Measurements from ENCODE around the gene KCTD13.

Gene KCTD13

GRCh38 chr16:29907973-29908372 is 18.1 kb downstream of the KCTD13 start:
- H3K27ac Mint-ChIP-seq, result no peak overlapping the region
- peaks cover 24% of the 10 kb centered on the region for H3K4me1 Mint-ChIP-seq (ENCODE audit: low read depth)
- peaks cover 46% of the 10 kb centered on the region for H3K36me3 Mint-ChIP-seq (ENCODE audit: low read depth)
- intact Hi-C loops (cut with micrococcal nuclease), result no loop called here
- peaks cover 4% of the 10 kb centered on the region for H3K27me3 Mint-ChIP-seq
- no peak overlapping the region for H3K4me3 Mint-ChIP-seq
- no peaks in the 10 kb centered on the region for H3K9me3 Mint-ChIP-seq

- H3K4me1 Mint-ChIP-seq (ENCODE audit: low read depth), result peaks cover 24% of the 10 kb centered on the region
- intact Hi-C loops (cut with micrococcal nuclease), result no loop called here
- H3K27me3 Mint-ChIP-seq, result peaks cover 13% of the 10 kb centered on the region
- H3K9me3 Mint-ChIP-seq, result no peaks in the 10 kb centered on the region
- peaks cover 36% of the 10 kb centered on the region for H3K36me3 Mint-ChIP-seq (ENCODE audit: low read depth)
- H3K4me3 Mint-ChIP-seq, result no peak overlapping the region
- no peak overlapping the region for H3K27ac Mint-ChIP-seq
Measured at GRCh38 chr16:29906520-29907244, 19.3 kb downstream of the KCTD13 start.

DNA sequence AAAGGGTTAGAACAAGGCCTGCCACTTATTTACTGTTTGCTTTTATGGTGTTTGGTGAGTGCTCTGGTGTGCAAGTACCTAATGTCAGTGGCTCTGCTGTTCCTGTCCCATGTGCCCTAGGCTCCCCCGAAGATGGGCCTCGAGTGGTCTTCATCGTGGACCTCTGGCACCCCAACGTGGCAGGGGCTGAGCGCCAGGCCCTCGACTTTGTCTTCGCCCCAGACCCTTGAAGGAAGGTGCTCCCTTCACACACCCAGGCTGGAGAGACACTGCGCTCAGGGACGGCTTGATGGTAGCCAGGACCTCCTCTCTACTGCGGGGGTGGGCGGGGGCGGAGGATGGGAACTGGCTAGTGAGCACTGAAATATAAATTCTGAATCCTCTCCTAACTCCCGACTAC is 20.4 kb downstream of the KCTD13 start:
- no peak overlapping the region for H3K27ac Mint-ChIP-seq

DNA sequence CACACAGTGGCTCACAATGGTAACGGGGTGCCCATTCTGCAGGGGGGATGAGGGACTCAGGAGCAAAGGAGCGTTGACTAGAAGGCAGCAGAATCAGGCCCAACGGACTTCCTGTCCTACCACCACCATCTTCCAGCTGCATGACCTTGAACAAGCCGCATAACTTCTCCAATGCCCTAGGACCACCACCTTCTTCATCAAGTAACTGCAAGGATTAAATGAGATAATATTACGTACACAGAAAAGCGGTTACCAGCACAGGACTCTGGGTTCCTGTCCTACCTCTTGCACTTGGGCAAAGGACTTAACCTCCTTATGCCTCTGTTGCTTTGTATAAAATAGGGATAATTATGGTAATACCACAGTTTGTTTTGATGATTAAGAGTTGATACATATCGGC is 21.1 kb downstream of the KCTD13 start:
- Mint-ChIP-seq H3K4me1 (ENCODE audit: low read depth) (peaks cover 21% of the 10 kb centered on the region), H3K27ac (no peak overlapping the region), H3K9me3 (no peaks in the 10 kb centered on the region), H3K36me3 (ENCODE audit: low read depth) (peaks cover 22% of the 10 kb centered on the region), H3K4me3 (no peak overlapping the region), H3K27me3 (peaks cover 23% of the 10 kb centered on the region)
- intact Hi-C loops (cut with micrococcal nuclease), result loop anchor here (5.0 kb wide), 1 partner anchor 57 kb away; the partner anchor contains the start of gene TMEM219

More for the DNA sequence above, 20.4 kb downstream of the KCTD13 start:
- Mint-ChIP-seq H3K36me3 (ENCODE audit: low read depth) (peaks cover 26% of the 10 kb centered on the region), H3K4me1 (ENCODE audit: low read depth) (peaks cover 19% of the 10 kb centered on the region), H3K9me3 (no peaks in the 10 kb centered on the region), H3K4me3 (no peak overlapping the region), H3K27me3 (peaks cover 19% of the 10 kb centered on the region)
- intact Hi-C loops (cut with micrococcal nuclease), result no loop called here

DNA sequence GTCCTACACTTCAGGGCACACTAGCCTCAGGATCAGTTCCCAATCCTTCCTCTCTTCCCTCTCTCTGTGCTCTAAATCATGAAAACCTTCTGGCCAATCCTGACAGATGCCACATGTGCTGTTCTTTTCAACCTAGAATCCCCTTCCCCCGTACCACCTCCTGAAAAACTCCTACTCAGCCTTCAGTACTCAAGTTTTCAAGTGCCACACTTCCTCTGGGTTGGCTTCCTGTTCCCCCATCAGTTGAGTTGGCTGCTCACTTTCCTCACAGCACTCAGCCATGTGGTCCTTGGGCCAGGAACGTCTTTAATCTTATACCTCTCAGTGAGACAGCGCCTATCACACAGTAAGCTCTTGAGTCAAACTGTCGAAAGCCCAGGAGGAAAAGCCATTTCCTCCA is 22.4 kb downstream of the KCTD13 start:
- Mint-ChIP-seq H3K9me3 (no peaks in the 10 kb centered on the region), H3K36me3 (ENCODE audit: low read depth) (peaks cover 22% of the 10 kb centered on the region), H3K4me1 (ENCODE audit: low read depth) (peaks cover 14% of the 10 kb centered on the region), H3K27me3 (peaks cover 35% of the 10 kb centered on the region), H3K4me3 (no peak overlapping the region), H3K27ac (no peak overlapping the region)
- intact Hi-C loops (cut with micrococcal nuclease), result loop anchor here (5.0 kb wide), 1 partner anchor 59 kb away; the partner anchor contains the start of gene TMEM219

- Mint-ChIP-seq H3K27me3 (peaks cover 52% of the 10 kb centered on the region), H3K4me1 (ENCODE audit: low read depth) (peaks cover 14% of the 10 kb centered on the region), H3K27ac (no peak overlapping the region), H3K9me3 (no peaks in the 10 kb centered on the region), H3K36me3 (ENCODE audit: low read depth) (peaks cover 5% of the 10 kb centered on the region), H3K4me3 (no peak overlapping the region)
- intact Hi-C loops (cut with micrococcal nuclease), result loop anchor here (2.0 to 5.0 kb wide), 2 partner anchors 39 to 61 kb away; partner anchors contain the start of genes CDIPT and TMEM219
Measured at GRCh38 chr16:29901607-29901945, 24.4 kb downstream of the KCTD13 start.

DNA sequence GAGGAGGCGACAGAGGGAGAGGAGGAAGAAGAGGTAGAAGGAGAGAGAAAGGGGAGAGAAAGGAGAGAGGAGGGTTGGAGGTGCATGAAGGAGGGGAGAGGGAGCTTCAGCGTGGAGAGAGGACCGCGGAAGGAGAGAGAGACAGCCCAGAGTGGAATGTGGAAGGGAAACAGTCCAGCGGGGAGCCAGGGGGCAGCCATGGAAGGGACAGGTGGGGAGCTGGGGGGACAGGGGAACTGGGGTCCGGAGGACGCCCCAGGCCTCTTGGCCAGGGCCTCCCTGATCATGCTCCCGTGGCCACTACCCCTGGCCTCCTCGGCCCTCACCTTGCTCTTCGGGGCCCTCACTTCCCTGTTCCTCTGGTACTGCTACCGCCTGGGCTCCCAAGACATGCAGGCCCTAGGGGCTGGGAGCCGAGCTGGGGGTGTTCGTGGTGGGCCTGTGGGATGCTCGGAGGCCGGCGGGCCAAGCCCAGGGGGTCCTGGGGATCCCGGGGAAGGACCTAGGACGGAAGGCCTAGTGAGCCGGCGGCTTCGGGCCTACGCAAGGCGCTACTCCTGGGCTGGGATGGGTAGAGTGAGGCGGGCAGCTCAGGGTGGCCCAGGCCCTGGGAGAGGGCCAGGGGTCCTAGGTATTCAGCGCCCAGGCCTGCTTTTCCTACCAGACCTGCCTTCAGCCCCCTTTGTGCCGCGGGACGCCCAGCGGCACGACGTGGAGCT is 25.0 kb downstream of the KCTD13 start:
- intact Hi-C loops (cut with micrococcal nuclease), result loop anchor here (2.0 to 5.0 kb wide), 2 partner anchors 38 to 61 kb away; partner anchors contain the start of genes CDIPT and TMEM219

DNA sequence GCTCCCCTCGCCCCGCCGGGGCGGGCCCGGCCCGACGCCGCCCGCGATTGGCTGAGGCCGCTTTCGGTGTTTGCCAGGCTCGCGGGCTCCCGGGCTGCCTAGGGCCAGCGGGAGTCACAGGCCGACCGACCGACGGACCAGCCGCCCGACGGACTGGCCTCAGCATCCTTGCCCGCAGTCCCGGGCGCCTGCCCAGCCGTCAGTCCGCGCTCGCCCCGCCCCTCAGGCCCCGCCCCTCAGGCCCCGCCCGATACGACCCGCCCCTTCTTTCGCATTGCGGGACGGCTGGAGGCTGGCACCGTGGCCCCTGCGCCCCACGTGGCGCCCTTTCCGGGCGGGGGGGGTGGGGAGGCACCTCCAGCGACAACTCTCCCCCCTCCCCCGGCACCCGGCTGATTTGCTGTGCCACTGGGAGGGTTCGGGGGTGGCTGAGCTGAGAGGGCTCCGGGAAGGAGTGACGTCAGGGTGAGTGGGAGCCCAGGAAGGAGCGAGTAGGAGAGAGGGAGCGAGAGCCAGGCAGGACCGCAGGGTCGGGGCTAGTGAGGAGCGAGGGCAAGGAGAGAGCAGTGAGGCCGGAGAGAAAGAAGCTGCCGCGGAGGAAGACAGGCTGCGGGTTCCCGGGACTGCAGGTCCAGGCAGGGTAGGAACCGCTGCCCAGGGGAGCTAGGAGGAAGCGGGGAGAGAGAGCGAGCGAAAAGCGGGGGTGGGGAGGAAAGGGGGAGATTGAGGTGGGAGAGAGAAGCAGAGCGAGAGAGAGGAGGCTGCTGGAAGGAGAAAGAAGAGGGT is 25.7 kb downstream of the KCTD13 start, which contains the start of gene ASPHD1:
TSS of gene ASPHD1 (plus strand) at position 387 of the 786 bp plus-strand sequence. CDS start 484 bp downstream, outside the sequence.
- intact Hi-C loops (cut with micrococcal nuclease), result loop anchor here (2.0 to 5.0 kb wide), 2 partner anchors 37 to 62 kb away; partner anchors contain the start of genes CDIPT and TMEM219
- peaks cover 14% of the 10 kb centered on the region for H3K4me1 Mint-ChIP-seq (ENCODE audit: low read depth)
- peaks cover 56% of the 10 kb centered on the region for H3K27me3 Mint-ChIP-seq
- H3K9me3 Mint-ChIP-seq, result no peaks in the 10 kb centered on the region
- peak within 1 kb of the TSS; percentile 84 for H3K4me3 Mint-ChIP-seq
- no peaks in the 10 kb centered on the region for H3K36me3 Mint-ChIP-seq (ENCODE audit: low read depth)
- H3K27ac Mint-ChIP-seq, result peak within 1 kb of the TSS; percentile 64

More for the DNA sequence above, 25.0 kb downstream of the KCTD13 start:
- Mint-ChIP-seq H3K27ac (peak overlapping the region; percentile 64), H3K4me3 (peak overlapping the region; percentile 84), H3K4me1 (ENCODE audit: low read depth) (peaks cover 14% of the 10 kb centered on the region), H3K36me3 (ENCODE audit: low read depth) (no peaks in the 10 kb centered on the region), H3K27me3 (peaks cover 55% of the 10 kb centered on the region), H3K9me3 (no peaks in the 10 kb centered on the region)

- H3K36me3 Mint-ChIP-seq (ENCODE audit: low read depth), result no peaks in the 10 kb centered on the region
- peak within 1 kb of the TSS; percentile 84 for H3K4me3 Mint-ChIP-seq
- H3K27ac Mint-ChIP-seq, result peak within 1 kb of the TSS; percentile 64
- peaks cover 14% of the 10 kb centered on the region for H3K4me1 Mint-ChIP-seq (ENCODE audit: low read depth)
- peaks cover 58% of the 10 kb centered on the region for H3K27me3 Mint-ChIP-seq
- H3K9me3 Mint-ChIP-seq, result no peaks in the 10 kb centered on the region
- intact Hi-C loops (cut with micrococcal nuclease), result loop anchor here (2.0 to 5.0 kb wide), 2 partner anchors 37 to 63 kb away; partner anchors contain the start of genes CDIPT and TMEM219
Measured at GRCh38 chr16:29899516-29900101, 26.4 kb downstream of the KCTD13 start, which contains the start of gene SEZ6L2. Gene SEZ6L2 (minus strand): TSS chr16:29899550. CDS start chr16:29899019, 531 bp downstream.

GRCh38 chr16:29898804-29899515 is 27.1 kb downstream of the KCTD13 start:
- Mint-ChIP-seq H3K4me1 (ENCODE audit: low read depth) (peaks cover 14% of the 10 kb centered on the region), H3K9me3 (no peaks in the 10 kb centered on the region), H3K27ac (no peak overlapping the region), H3K27me3 (peaks cover 58% of the 10 kb centered on the region), H3K4me3 (peak overlapping the region; percentile 18), H3K36me3 (ENCODE audit: low read depth) (no peaks in the 10 kb centered on the region)
- intact Hi-C loops (cut with micrococcal nuclease), result no loop called here

DNA sequence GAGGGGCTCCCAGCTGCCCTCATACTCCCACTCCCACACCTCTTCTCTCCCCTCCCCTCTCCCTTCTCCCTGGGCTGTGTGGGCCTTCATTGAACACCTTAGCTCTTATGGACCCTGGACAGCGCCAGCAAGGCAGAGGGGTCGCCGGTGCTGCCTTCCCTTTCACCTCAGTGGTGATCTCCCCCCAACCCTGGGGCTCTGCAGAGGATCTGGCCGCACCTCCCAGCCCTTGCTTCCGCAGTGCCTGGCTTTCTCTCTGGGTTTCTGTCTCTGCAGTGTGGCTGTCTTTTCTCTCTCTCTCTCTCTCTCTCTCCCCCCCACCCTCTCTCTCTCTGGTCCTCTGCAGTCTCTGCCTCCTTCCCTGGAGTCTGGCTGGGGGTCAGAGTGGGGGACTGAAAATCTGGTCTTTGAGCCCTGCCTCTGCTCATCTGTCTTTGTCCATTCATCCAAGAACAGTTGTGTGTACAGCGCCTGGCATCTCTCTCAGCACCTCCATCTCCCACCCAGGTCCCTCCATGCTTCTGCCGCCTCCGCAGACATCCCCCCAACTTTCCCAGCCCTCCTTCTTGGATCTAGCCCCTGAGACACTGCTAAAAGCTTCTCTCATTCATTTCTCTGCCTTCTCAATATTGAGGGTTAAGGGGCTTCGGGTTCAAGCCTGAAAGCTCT is 27.8 kb downstream of the KCTD13 start:
- H3K4me1 Mint-ChIP-seq (ENCODE audit: low read depth), result peaks cover 9% of the 10 kb centered on the region
- H3K27ac Mint-ChIP-seq, result no peak overlapping the region
- no peaks in the 10 kb centered on the region for H3K9me3 Mint-ChIP-seq
- intact Hi-C loops (cut with micrococcal nuclease), result no loop called here
- no peaks in the 10 kb centered on the region for H3K36me3 Mint-ChIP-seq (ENCODE audit: low read depth)
- no peak overlapping the region for H3K4me3 Mint-ChIP-seq
- H3K27me3 Mint-ChIP-seq, result peaks cover 54% of the 10 kb centered on the region

DNA sequence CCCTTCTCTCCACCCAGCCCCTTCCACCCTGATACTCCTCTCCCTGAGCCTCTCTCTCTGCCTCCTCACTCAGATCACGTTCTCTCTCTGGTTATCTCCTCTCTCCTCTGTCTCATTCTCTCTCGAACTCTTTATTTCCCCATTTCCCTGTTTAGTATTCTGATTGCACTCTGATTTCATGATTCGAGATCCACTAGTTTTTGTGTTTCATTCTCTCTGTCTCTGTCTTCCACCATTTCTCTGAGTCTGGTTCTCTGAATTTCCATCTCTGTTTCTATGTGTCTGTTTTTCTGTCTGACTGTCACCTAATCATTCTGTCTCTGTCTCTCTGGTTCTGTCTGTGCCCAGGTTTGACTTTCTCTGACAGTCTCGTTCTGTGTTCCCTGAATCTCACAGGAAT is 28.7 kb downstream of the KCTD13 start:
- H3K27ac Mint-ChIP-seq, result no peak overlapping the region
- H3K4me1 Mint-ChIP-seq (ENCODE audit: low read depth), result peaks cover 13% of the 10 kb centered on the region
- H3K36me3 Mint-ChIP-seq (ENCODE audit: low read depth), result no peaks in the 10 kb centered on the region
- no peak overlapping the region for H3K4me3 Mint-ChIP-seq
- H3K27me3 Mint-ChIP-seq, result peaks cover 51% of the 10 kb centered on the region
- intact Hi-C loops (cut with micrococcal nuclease), result no loop called here
- H3K9me3 Mint-ChIP-seq, result no peaks in the 10 kb centered on the region
